ENCODE measurements around the gene GMDS. TPM values are rescaled to one million over a fixed set of nuclear protein-coding genes. Genes with fewer than 3 reads are reported as not detected.

The GMDS gene
- total and polyA plus RNA-seq, 2 donors (not counting 3 experiments of a cell fraction or from before 2014, with no cell fraction given): 9.8 to 23.5 TPM

DNA sequence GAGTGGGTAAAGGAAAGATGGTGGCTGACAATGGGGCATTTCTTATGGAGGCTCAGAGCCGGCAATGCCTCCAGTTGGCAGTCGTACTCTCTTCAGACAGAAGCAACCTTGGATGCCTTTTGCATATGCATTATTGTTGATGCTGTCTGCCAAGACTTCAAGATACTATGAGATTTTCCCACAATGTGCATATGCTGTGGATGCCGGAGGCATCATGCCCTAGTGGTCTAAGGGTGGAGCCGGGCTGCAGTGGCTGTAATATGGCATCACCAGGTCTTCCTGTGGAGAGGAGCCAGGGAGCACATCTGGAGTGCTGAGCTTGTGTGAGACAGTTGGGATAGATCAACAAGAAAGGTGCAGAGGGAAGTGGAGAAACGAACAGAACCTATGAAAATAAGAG, 530.8 kb downstream of the GMDS start:
- Histone ChIP-seq H3K4me2 (ENCODE audit: insufficient read depth, low read length) (no peak overlapping the region), H3K4me1 (ENCODE audit: control insufficient read depth, extremely low read depth, insufficient read depth, low read length) (no peaks in the 10 kb centered on the region), H3K27ac (ENCODE audit: insufficient read depth, low read depth, low read length) (no peak overlapping the region), H3K27me3 (ENCODE audit: control insufficient read depth in 2 of 2, insufficient read depth in 2 of 2, low read length in 2 of 2) (no peaks in the 10 kb centered on the region), H3K79me2 (ENCODE audit: control insufficient read depth, insufficient read depth, low read length) (no peaks in the 10 kb centered on the region), H3K9me1 (replicated peaks; ENCODE audit: control insufficient read depth, extremely low read depth, insufficient read depth, low read length) (no peaks in the 10 kb centered on the region), H2AFZ (ENCODE audit: low read depth, low read length) (no peak overlapping the region), H4K20me1 (replicated peaks; ENCODE audit: control insufficient read depth, extremely low read depth, insufficient read depth, low read length) (no peaks in the 10 kb centered on the region), H3K9ac (replicated peaks; ENCODE audit: extremely low read depth, insufficient read depth, low read length) (no peak overlapping the region), H3K4me3 (replicated peaks in 1 of 3; ENCODE audit: insufficient read depth in 1 of 3, low read depth in 1 of 3, low read length in 3 of 3) (no peak overlapping the region), H3K36me3 (ENCODE audit: control insufficient read depth in 2 of 2, extremely low read depth in 1 of 2, insufficient read depth in 2 of 2, low read length in 2 of 2) (no peaks in the 10 kb centered on the region), H3K9me3 (replicated peaks; ENCODE audit: control insufficient read depth, insufficient read depth, low read length) (no peaks in the 10 kb centered on the region)
- DNase-seq (ENCODE audit: low read depth, low spot score) (no peak), FAIRE-seq (no peak)
- dilution Hi-C loops (cut with MboI; ENCODE audit: extremely low pct_ligation_motif_present, low sequenced_read_pairs) (no loop called here), intact Hi-C loops (cut with micrococcal nuclease) (no loop called here)
- ChIA-PET CTCF (no interaction called here), POLR2A (no interaction called here)
- TF ChIP-seq EZH2 (IDR thresholded peaks at IDR 0.05; ENCODE audit: borderline replicate concordance, low read depth, low read length, severe bottlenecking) (no peak), POLR2AphosphoS5 (IDR thresholded peaks at IDR 0.05; ENCODE audit: insufficient read depth, low read depth, low read length) (no peak), POLR2A (IDR thresholded peaks at IDR 0.05; ENCODE audit: low read depth, low read length) (no peak), FOS (IDR thresholded peaks at IDR 0.05; ENCODE audit: borderline replicate concordance, insufficient read depth, low read length) (no peak), CTCF (IDR thresholded peaks at IDR 0.05; ENCODE audit: extremely low read depth in 1 of 2, insufficient read depth in 1 of 2, low read depth in 1 of 2, low read length in 2 of 2) (no peak), MYC (IDR thresholded peaks at IDR 0.05; ENCODE audit: low read depth, low read length) (no peak), GATA2 (IDR thresholded peaks at IDR 0.05; ENCODE audit: insufficient read depth, insufficient read length, low read depth, low read length) (no peak), JUN (IDR thresholded peaks at IDR 0.05; ENCODE audit: borderline replicate concordance, insufficient read depth, insufficient read length, low read depth) (no peak), MAX (IDR thresholded peaks at IDR 0.05; ENCODE audit: insufficient read depth, insufficient read length) (no peak)
- BruUV-seq (replicated peaks): no TSS peak

Measured in endothelial cell of umbilical vein (primary cell).